Stimulated activated CD8-positive, alpha-beta memory T cell treated with anti-CD3 and anti-CD28 coated beads, Interleukin-2, amount 100 ng/mL, for 1 hour (primary cell): ENCODE measurements around the gene TEX35.
"Not testable (repeated sequence)": the region's sequence is repeated elsewhere in the genome, so short reads cannot be mapped to it uniquely, and the experiment has no call there.

ENCODE experiments used
- DNase-seq, 2 donors: peaks; one replicate each; pipeline ENCODE4 v3.0.0-alpha.2; 2020; ENCODE audit warnings: low read depth in 2 of 2

Gene TEX35

DNA sequence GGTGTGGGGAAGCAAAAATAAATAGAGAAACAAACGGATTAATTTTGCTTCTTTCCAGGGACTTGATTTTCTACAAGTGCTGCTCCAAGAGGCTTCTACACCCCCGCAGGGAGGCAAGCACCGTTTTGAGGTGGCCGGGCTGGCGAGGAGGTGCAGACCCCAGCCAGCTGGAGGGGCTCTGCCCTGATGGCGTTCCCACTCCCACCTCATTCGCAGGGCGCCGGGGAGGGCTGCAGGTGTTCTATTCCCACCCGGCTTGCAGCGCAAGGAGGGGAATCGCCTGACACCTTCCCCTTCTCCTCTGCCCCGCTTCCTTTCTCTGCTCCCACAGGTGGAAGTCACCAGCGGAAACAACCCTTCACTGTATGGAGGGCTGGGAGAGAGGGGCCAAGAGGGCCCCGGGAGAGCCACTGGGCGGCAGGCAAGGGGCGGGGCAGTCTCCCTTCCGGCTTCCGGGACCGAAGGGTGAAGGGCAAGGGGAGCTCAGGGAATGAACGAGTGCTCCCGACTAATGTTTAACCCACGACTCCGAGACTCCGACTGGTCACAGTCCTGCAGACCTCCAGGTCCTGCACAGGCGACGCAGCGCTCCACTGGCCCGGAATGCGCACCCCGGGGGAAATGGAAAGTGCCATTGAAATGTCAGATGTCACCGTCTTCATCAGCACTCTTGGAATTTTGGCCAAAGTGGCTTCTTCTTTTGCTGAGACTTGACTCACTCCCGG is 29.1 kb downstream of the TEX35 start:
- DNase-seq: peak in 1 of 2 donors; percentile 4

DNA sequence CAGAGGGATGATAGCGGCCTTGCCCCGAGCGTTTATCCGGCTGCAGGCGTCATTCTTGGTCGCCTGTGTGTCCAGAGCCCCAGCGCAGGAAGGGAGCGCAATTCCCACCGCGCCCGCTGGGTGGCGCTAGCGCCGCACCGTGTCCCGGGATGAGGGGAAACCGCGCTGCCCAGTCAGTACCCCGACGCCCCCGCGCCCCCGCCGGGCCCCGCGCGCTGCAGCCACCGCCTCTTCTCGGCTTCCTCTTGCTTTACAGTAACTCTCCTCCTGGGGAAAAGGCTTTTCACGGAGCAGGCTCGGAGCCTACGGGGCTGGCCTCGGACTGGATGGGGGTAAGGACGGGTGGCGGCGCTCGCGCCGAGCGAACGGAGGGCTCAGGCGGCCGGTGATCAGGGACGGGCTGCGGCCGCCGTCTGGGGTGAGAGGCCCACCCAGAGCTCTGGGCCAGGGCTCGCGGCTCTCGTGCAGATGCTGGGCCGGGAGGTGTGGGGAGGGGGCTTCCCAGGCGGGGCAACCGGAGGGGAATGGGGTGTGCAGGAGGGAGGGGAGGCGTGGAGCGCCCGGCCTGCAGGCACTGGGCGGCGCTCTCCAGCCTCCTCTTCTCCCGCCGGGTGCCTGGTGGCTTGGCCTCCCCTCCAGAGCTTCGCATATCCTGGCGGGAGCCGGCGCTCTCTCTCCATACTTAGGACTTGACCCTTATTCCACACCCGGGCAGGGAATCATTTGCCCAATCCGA is 29.8 kb downstream of the TEX35 start:
- DNase-seq: peak; percentile 71 to 72

DNA sequence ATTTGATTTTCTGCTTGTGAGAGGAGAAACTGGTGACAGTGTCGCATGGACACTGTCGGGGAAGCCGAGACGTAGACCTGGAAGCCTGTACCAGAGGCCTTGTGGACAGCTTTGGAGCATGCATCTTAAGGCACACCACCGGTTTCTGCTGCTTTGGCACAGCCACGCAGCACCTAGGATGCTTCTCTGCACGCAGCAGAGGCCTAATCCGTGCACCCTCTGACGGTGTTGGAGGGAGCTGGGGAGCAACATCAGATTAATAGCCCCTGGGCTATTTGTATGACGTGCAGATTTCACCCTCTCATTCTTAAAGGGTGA is 30.3 kb downstream of the TEX35 start:
- no peak for DNase-seq

DNA sequence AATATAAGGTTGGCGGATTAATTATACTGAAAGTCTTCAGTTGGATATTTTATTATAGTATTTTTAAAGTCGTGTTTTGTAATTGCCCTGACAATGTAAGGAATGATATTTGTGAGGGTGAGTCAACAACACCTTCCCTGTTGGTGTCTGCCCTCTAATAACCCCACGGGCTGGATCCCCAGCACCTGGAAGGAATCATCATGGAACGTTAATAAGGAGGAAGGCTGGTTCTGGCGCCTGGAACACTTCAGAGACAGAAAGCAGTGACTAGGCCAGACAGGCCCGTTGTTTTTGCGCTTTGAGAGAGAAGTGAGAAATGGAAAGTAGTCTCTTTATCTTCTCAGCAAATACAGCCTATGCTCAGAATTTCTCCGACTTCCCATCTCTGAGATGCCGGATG is 31.6 kb downstream of the TEX35 start:
- no peak for DNase-seq

DNA sequence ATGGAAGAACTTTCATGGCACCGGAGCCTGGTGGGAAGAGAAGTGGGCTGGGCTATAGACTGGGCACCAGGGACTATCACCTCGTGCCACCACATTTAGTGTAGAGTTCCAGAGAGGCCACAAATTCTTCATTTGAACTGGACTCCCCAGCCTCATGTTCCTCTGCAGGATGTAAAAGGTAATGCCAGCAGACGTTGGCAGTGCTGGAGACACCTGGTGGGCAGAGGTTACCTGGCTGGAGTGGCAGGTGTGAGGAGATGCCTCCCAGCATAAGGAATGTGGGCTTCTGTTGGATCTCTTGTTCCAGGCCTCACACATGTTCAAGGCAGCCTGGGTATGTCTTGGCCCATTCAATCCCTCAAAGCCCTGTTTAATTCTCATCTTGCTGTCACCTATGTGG is 35.2 kb downstream of the TEX35 start:
- DNase-seq: no peak

- no peak for DNase-seq
Observed at GRCh38 chr1:178551307-178551706, 38.4 kb downstream of the TEX35 start.

GRCh38 chr1:178551940-178552339 is 39.0 kb downstream of the TEX35 start:
- no peak for DNase-seq

DNA sequence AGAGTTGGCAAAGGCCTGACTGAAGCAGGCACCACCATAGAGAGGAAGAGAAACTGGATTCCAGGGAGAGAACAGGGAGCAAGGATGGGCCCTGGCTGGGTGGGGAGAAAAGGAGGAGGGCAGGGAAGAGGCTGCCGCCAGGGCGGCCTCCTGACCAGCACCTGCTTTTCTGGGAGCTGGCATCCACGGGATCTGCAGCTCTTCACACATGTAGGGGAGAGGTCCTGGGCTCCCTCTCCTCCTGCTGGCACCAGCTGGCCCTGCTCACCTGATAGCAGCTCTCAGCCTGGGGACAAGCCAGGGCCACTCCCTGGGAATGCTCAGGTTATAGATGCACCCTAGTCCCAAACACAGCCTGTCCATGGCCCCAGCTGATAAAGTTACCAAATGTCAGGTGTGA is 39.9 kb downstream of the TEX35 start:
- DNase-seq: no peak

DNA sequence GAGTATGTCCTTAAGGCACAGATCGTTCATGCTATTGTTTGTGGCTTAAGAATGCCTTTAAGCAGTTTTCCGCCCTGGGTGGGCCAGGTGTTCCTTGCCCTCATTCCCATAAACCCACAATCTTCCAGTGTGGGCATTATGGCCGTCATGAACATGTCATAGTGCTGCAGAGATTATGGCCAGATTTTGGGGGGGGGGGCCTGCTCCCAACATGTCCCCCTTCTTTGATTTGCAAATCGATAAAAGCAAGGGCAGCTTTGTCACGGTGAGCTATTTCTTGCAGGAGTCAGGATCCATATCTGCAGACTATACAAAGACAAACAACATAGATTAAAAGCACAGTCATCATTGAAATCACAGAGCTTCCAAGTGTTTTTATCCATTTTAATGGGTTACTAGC is 41.4 kb downstream of the TEX35 start:
- not testable (repeated sequence) for DNase-seq

DNA sequence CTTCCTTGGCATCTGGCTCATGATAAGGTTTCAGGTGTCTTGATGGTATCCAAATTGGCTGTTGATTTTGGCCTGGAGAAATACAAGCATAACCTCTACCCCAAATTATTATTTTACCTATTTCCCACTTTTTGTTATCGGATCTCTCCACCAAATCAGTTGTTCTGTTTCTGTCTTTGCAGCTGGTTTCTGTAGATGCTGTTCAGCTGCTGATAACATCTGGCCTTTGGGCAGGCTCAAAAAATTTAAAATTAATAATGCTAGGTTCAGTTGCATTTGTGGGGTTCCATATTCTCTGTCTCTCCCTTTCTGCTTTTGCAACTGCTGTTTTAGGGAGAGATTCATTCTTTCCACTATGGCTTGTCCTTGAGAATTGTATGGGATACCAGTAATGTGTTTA is 42.7 kb downstream of the TEX35 start:
- DNase-seq: not testable (repeated sequence)

DNA sequence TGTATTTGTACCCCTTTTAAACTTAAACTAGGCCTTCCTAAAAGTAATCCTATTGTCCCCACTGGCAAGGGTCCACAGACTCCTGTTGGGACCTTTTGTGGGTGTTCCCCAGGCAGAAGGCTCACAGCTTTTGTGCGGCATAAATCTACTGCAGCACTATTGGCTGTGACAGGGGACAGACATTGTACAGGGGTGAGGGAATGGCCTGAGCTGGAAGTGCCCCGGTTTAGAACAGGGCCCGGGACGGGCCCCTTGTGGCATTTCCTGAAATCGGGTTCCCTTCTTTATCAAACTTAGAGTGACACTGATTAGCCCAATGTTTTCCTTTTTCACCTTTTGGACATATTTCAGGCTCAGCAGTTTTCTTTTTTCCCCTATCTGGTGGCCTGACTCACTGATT is 45.9 kb downstream of the TEX35 start:
- not testable (repeated sequence) for DNase-seq

DNA sequence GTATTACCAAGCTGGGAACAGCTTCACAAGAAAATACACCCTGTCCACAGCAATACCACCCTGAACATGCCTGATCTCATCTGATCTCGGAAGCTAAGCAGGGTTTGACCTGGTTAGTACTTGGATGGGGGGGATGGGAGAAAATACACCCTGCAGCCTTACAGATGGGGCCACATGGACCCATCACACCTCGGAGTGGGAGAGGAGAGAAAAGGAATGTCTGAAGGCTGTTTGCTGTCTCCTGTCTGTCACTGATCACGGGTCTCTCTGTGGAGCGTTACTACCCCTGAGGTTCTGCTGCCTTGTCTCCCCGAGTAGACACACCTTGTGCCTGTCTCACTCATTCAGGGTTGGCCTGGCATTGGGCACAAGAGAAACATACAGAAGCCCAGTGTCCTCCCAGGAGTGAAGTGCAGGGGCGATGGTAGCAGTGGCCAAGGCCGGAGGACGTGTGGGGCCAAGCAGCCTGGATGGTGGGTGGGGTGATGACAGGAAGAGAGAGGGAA is 48.0 kb downstream of the TEX35 start:
- no peak for DNase-seq

- no peak for DNase-seq
Observed at GRCh38 chr1:178563099-178563820, 50.4 kb downstream of the TEX35 start.

DNA sequence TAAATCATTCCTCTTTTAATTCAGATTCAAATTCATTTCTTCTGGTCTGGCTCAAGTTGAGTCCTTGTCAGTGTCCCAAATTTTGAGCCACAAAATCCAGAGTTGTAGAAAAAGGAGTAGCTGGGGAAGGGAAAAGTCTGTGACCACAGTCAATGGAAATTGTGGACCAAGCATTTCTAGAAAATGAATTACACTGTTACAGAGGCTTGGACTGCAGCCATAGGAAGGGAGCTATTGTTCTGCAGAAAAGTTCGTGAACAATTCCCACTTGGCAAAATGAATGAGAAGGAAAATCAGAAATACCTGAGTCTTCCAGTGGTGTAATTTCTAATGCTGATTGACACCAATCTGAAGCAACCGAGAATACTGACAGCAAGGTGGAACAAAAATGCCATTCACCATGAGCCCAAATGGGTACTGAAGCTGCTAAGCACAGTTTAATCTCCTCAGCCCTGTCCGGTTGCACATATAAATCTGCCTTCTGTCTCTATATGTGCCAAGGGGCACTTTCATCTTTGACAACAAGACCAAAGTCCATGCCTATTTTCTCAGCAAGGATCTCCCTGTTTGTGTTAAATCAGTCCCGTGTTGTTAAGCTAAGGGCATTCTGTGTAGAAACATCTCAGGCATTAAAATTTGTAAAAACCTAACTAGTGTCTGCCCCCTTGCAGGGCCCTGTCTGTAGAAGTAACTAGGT is 51.3 kb downstream of the TEX35 start:
- DNase-seq: no peak

DNA sequence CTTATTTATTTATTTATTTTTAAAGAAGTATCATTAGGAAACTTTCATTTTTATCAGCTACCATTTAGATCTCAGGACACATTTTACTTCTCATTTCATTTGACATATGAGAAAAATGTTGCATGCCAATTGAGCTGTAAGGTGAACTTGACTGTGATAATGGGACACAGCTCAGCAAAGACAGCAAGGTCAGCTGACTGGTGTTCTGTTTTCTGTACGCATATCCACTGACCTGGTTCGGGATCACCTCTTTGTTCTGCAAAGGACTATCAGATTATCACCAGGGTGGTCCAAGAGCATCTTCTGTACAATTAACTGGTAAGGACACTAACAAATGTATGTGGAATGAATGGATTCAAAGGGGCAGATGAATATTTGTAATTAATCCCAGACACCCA is 51.9 kb downstream of the TEX35 start:
- DNase-seq: no peak

DNA sequence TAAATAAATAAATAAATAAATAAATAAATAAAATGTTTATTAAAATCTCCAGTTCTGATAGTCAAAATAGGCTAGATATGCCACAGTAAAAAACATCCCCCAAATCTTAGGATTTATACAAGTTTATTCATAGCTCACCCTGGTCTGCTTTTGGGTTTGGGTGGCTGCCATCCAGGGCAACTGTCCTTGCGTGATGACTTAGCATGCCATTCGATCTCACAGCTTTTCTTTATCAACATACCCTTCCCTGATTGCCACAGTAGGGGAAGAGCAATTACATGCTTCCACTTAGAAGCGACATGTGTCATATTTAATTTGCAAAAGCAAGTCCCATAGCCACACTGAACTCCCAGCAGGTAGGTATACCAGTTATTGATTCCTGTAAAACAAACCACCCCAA is 52.7 kb downstream of the TEX35 start:
- no peak for DNase-seq

GRCh38 chr1:178566187-178566586 is 53.3 kb downstream of the TEX35 start:
- no peak for DNase-seq

GRCh38 chr1:178571807-178572206 is 58.9 kb downstream of the TEX35 start:
- DNase-seq: no peak
